ENCODE results near the gene FTCDNL1. TPM values are rescaled to one million over a fixed set of nuclear protein-coding genes. Genes with fewer than 3 reads are reported as not detected.

Gene FTCDNL1
- total RNA-seq, 2 experiments from 2014 or later: 1.5 to 1.9 TPM

DNA sequence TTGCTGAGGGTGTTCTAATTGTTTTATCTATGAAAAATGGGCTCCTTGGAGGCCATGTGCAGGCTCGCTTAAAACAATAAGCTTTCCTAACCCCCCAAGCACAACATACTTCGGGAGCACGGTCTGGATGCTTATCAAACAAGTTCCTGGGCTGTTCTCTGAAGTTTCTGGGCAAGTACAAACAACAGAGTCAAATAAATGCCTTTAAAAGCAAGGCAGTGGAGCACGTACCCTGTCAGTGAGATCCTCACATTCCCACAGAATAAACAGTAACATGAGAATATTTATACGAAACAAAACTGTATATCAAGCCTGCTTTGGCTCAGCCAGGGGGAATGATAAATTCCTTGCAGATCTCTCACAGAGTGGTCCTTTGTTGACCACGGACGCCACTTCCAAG, 44.8 kb downstream of the FTCDNL1 start:
- no peak for ATAC-seq
- no peak overlapping the region for H3K4me3 Mint-ChIP-seq
- no peaks in the 10 kb centered on the region for H3K27me3 Mint-ChIP-seq (ENCODE audit: low read depth)
- peaks cover 7% of the 10 kb centered on the region for H3K9me3 Mint-ChIP-seq (ENCODE audit: insufficient read depth)
- no peaks in the 10 kb centered on the region for H3K36me3 Mint-ChIP-seq (ENCODE audit: low read depth)
- H3K4me1 Mint-ChIP-seq (ENCODE audit: low read depth): no peaks in the 10 kb centered on the region
- ChIA-PET POLR2A (no interaction called here), CTCF (no interaction called here)
- H3K27ac Mint-ChIP-seq: no peak overlapping the region
- DNase-seq: no peak

DNA sequence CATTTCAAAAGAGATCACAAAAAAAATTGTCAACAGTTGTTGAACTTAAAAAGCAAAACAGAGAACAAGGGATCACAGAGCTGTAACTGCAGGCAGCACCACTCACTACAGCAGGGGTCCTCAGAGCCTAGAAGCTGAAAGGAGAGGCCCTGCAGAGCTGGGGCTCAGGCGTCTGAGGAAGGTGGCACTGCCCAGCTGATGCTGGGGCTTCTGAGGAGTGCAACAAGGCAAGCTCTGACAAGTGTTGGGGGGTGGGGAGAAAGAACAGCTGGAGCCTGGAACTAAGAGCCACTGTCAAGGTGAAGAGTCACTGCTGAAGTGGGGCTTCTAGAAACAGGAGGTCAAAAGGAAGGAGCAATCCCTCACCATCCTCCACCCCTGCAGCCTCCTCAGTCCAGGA, 46.2 kb downstream of the FTCDNL1 start:
- POLR2A ChIA-PET: no interaction called here
- H3K36me3 Mint-ChIP-seq (ENCODE audit: low read depth): no peaks in the 10 kb centered on the region
- H3K4me3 Mint-ChIP-seq: no peak overlapping the region
- H3K4me1 Mint-ChIP-seq (ENCODE audit: low read depth): no peaks in the 10 kb centered on the region
- no peak for DNase-seq
- CTCF ChIA-PET: no interaction called here
- H3K9me3 Mint-ChIP-seq (ENCODE audit: insufficient read depth): peaks cover 7% of the 10 kb centered on the region
- no peak for ATAC-seq
- no peaks in the 10 kb centered on the region for H3K27me3 Mint-ChIP-seq (ENCODE audit: low read depth)
- no peak overlapping the region for H3K27ac Mint-ChIP-seq

DNA sequence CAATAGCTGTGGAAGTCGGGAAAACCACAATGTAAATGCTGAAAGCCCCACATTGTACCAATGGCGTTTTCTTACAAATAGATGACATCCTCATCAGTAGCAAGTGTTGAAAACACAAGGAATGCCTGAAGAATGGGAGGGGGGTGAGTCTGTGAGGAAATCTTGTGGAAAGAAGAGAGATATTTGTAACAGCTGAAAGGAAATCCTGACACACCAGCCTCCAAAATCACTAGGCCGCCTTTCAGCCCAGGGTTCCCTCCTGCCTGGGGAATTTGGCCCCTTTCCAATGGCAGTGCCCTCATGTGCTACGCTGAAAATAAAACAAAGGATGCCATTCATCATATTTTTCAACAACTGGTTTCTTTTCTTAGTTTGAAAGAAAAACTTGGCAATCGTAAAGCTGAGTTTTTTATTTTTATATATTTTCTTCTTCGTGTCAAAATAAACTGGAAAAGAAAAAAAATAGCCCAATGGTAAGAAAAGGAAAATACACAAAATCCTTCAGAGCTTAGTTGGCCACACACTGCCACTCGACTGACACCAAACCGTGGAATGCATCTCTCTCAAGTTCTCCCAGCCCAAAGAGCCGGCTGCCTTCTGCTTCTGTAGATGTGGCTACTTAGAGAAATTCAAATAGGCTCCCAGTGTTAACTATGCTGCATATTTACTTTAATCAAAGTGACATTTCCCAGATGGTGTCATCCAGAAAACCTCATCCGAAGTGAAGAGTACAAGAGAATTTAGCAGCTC, 52.0 kb downstream of the FTCDNL1 start:
- H3K27me3 Mint-ChIP-seq (ENCODE audit: low read depth): peaks cover 1% of the 10 kb centered on the region
- ATAC-seq: no peak
- ChIA-PET POLR2A (no interaction called here), CTCF (no interaction called here)
- no peak overlapping the region for H3K4me3 Mint-ChIP-seq
- no peaks in the 10 kb centered on the region for H3K36me3 Mint-ChIP-seq (ENCODE audit: low read depth)
- no peak for DNase-seq
- H3K9me3 Mint-ChIP-seq (ENCODE audit: insufficient read depth): no peaks in the 10 kb centered on the region
- no peaks in the 10 kb centered on the region for H3K4me1 Mint-ChIP-seq (ENCODE audit: low read depth)
- H3K27ac Mint-ChIP-seq: no peak overlapping the region

DNA sequence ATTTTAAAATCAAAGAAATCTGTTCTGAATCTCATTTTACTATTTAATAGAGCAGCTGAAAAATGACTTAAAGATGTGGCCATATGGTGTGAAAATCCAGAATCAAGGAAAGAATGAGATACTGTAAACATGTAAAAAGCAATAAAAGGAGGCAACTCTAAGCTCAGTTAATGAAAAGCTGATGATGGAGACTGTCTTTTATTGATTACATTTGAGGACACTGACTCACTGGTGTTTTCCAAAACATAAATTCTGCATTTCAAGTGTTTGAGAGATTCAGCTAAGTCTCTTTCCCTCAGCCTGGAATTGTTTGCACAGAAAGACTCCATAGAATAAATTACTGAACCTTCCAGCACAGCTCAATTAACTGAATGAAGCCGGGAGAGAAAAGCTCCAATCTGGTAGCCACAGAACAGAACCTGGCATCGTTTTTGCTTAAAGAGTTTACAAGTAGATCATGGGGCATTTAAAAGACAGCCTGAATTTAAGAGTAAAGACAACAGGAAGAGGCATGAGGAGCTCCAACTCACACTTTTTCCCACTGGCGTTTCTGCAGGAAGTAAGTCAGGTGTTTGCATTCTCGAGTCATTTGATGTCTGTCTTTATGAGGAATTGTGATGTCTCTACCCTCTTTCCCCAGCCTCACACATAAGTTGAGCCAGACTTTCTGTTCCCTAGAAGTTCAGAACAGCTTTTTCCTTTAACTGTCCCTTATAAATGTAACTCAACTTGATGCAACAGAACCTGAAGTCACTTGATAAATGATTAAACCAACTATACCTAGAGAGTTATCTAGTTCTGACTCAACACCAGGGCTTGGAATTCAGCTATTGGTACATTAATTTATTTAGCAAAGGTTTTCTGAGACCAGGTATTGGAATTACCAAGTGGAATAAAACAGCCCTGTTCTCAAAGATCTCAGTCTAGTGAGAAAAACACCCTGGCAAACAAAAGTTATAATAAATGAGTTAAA, 53.3 kb downstream of the FTCDNL1 start:
- ATAC-seq: no peak
- Mint-ChIP-seq H3K4me3 (no peak overlapping the region), H3K36me3 (ENCODE audit: low read depth) (no peaks in the 10 kb centered on the region), H3K4me1 (ENCODE audit: low read depth) (no peaks in the 10 kb centered on the region), H3K9me3 (ENCODE audit: insufficient read depth) (no peaks in the 10 kb centered on the region), H3K27me3 (ENCODE audit: low read depth) (peaks cover 1% of the 10 kb centered on the region), H3K27ac (no peak overlapping the region)
- ChIA-PET CTCF (no interaction called here), POLR2A (interaction anchor here (1.4 kb wide), 1 partner anchor 14 kb away, joined by 3 read pairs; no protein-coding TSS in a partner anchor)
- DNase-seq: no peak

DNA sequence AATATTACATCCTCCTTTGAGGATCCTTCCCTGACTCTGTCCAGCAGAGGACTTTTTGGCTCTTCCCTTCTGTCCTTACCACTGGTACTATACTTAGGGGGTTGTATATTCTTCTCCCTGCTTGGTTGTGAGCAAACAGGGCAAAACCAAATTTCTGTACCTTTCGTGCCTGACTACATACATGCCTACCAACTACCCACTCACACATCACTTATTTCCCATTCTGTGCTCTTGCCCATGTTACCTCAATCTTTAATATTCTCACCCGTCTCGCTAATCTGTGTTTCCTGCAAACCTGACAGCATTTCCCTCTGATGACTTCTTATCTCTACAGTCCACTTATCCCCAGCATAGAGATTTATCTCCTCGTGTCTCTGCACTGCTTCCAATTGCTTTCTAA, 58.6 kb downstream of the FTCDNL1 start:
- ATAC-seq: no peak
- Mint-ChIP-seq H3K9me3 (ENCODE audit: insufficient read depth) (no peaks in the 10 kb centered on the region), H3K4me3 (no peak overlapping the region), H3K27ac (no peak overlapping the region), H3K36me3 (ENCODE audit: low read depth) (no peaks in the 10 kb centered on the region), H3K27me3 (ENCODE audit: low read depth) (peaks cover 6% of the 10 kb centered on the region), H3K4me1 (ENCODE audit: low read depth) (no peaks in the 10 kb centered on the region)
- no peak for DNase-seq
- POLR2A ChIA-PET: no interaction called here
- CTCF ChIA-PET: no interaction called here

DNA sequence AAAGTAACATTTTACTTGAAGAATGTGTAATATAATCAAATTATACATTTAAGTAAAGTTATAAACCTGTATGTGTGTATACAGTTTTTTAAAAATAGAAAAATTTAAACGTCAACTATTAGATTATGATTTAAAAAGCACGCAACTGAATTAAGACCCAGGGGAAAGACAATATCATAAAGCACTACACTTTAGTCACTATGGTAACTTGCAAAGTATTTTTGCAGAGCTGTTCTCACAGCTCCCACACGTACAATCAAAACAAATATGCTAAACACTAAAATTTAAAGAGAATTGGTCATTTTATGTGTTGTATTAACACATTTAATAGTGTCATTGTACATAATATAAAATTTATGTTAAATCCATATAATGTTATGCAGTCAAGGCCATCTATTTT, 59.7 kb downstream of the FTCDNL1 start:
- Mint-ChIP-seq H3K36me3 (ENCODE audit: low read depth) (no peaks in the 10 kb centered on the region), H3K4me3 (no peak overlapping the region), H3K4me1 (ENCODE audit: low read depth) (no peaks in the 10 kb centered on the region), H3K9me3 (ENCODE audit: insufficient read depth) (no peaks in the 10 kb centered on the region), H3K27ac (no peak overlapping the region), H3K27me3 (ENCODE audit: low read depth) (peaks cover 6% of the 10 kb centered on the region)
- DNase-seq: no peak
- CTCF ChIA-PET: no interaction called here
- no peak for ATAC-seq
- POLR2A ChIA-PET: no interaction called here

DNA sequence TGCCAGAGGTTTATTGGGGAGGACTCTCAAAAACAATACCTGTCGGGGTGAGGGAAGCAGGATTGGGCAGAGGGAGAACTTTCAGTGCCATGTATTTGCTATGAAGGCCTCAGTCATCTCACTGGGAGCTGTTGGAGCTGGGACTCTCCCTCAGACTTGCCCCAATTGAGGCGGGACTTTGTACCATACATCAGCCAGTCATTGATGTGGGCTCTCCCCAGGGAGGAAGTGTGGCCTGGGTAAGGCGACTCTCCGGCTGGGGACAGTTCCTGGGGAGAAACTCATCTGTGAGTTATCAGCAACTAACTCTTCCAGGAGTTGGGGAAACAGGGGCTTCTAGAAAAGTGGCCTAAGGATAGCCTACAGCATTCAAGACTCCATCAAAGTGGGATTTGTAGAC, 66.5 kb downstream of the FTCDNL1 start:
- Mint-ChIP-seq H3K4me3 (no peak overlapping the region), H3K9me3 (ENCODE audit: insufficient read depth) (no peaks in the 10 kb centered on the region), H3K4me1 (ENCODE audit: low read depth) (no peaks in the 10 kb centered on the region), H3K36me3 (ENCODE audit: low read depth) (no peaks in the 10 kb centered on the region), H3K27ac (no peak overlapping the region), H3K27me3 (ENCODE audit: low read depth) (no peaks in the 10 kb centered on the region)
- DNase-seq: no peak
- ChIA-PET POLR2A (no interaction called here), CTCF (no interaction called here)
- no peak for ATAC-seq

DNA sequence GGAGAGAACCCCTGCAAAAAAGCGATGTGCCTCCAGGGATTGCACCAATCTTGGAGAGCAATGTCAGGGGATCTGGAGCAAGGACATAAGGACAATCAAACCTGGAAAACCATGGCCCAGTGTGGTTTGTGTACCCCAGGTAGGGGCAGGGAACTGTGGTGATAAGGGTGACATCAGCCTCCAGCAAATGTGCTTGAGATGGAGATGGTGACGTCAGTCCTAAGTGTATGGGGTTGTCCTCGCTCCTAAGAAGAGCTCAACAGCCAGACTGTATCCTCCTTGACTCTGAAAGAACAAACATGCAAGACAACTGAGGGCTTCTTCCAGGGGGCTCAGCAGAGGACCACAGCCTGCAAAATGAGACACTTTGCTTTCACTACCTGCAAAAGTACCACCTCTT, 71.4 kb downstream of the FTCDNL1 start:
- DNase-seq: no peak
- Mint-ChIP-seq H3K27ac (no peak overlapping the region), H3K36me3 (ENCODE audit: low read depth) (no peaks in the 10 kb centered on the region), H3K27me3 (ENCODE audit: low read depth) (no peaks in the 10 kb centered on the region), H3K4me1 (ENCODE audit: low read depth) (no peaks in the 10 kb centered on the region), H3K9me3 (ENCODE audit: insufficient read depth) (no peaks in the 10 kb centered on the region), H3K4me3 (no peak overlapping the region)
- no peak for ATAC-seq
- ChIA-PET CTCF (interaction anchor here (1.1 kb wide), 1 partner anchor 40 kb away, joined by 3 read pairs; no protein-coding TSS in a partner anchor), POLR2A (no interaction called here)

DNA sequence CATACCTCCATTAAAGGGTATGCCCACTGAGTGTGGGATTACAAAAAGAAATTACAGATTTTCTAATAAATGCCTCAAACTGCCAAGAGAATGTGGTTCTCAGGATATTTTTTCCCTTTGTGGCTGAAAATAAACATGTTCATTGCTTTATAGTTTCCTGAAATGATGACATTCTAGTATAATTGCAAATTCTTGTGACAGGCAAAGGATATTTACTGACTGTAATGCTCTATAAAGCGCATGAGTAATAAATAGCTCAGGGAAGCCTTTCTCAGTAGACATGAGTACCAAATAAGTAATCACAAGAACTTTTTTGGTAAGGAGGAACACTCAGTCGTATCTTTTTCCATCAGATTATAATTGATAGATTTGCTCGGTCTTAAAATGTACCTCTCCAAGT, 72.3 kb downstream of the FTCDNL1 start:
- ATAC-seq (no peak), DNase-seq (no peak)
- ChIA-PET CTCF (no interaction called here), POLR2A (no interaction called here)
- Mint-ChIP-seq H3K9me3 (ENCODE audit: insufficient read depth) (no peaks in the 10 kb centered on the region), H3K27ac (no peak overlapping the region), H3K4me1 (ENCODE audit: low read depth) (no peaks in the 10 kb centered on the region), H3K36me3 (ENCODE audit: low read depth) (no peaks in the 10 kb centered on the region), H3K27me3 (ENCODE audit: low read depth) (no peaks in the 10 kb centered on the region), H3K4me3 (no peak overlapping the region)

DNA sequence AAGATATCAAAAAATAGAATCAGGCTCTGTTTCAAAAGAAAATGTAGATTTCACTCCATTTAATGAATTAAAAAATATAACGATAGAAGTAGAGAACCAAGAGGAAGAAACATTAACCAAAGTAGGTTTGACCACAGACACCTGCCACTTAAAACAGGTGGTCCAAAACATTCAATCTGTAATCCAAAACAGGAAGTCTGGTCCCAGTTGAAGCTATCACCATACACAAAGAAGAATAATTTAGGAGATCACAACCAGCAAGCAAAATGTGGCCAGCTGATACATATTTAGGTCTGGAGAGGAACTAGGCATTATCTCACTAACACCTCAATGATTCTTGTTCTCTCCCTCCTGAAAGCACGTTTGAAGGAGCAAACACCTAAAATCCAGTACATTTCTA, 73.1 kb downstream of the FTCDNL1 start:
- ChIA-PET POLR2A (no interaction called here), CTCF (interaction anchor here (1.2 kb wide), 1 partner anchor 38 kb away, joined by 3 read pairs; no protein-coding TSS in a partner anchor)
- H3K9me3 Mint-ChIP-seq (ENCODE audit: insufficient read depth): no peaks in the 10 kb centered on the region
- DNase-seq: no peak
- no peaks in the 10 kb centered on the region for H3K27me3 Mint-ChIP-seq (ENCODE audit: low read depth)
- no peak for ATAC-seq
- no peak overlapping the region for H3K27ac Mint-ChIP-seq
- H3K4me3 Mint-ChIP-seq: no peak overlapping the region
- H3K36me3 Mint-ChIP-seq (ENCODE audit: low read depth): no peaks in the 10 kb centered on the region
- no peaks in the 10 kb centered on the region for H3K4me1 Mint-ChIP-seq (ENCODE audit: low read depth)

DNA sequence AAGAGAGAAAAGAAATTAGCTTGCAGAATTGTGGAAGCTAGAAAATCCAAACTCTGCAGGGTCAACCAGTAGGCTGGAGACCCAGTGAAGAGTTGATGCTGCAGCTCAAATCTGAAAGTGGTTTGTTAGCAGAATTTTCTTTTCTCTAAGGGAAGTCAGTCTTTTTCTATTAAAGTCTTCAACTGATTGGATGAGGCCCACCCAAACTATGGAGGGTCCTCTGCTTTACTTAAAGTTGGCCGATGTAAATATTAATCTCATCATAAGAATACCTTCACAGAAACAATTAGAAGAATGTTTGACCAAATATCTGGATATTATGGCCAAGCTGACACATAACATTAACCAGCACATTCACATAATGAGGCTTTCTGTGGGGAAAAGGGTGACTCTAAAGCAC, 73.7 kb downstream of the FTCDNL1 start:
- CTCF ChIA-PET: interaction anchor here (1.2 kb wide), 1 partner anchor 37 kb away, joined by 3 read pairs; no protein-coding TSS in a partner anchor
- Mint-ChIP-seq H3K27me3 (ENCODE audit: low read depth) (no peaks in the 10 kb centered on the region), H3K4me3 (no peak overlapping the region), H3K9me3 (ENCODE audit: insufficient read depth) (no peaks in the 10 kb centered on the region), H3K27ac (no peak overlapping the region), H3K4me1 (ENCODE audit: low read depth) (no peaks in the 10 kb centered on the region), H3K36me3 (ENCODE audit: low read depth) (no peaks in the 10 kb centered on the region)
- no peak for DNase-seq
- POLR2A ChIA-PET: no interaction called here
- ATAC-seq: no peak

DNA sequence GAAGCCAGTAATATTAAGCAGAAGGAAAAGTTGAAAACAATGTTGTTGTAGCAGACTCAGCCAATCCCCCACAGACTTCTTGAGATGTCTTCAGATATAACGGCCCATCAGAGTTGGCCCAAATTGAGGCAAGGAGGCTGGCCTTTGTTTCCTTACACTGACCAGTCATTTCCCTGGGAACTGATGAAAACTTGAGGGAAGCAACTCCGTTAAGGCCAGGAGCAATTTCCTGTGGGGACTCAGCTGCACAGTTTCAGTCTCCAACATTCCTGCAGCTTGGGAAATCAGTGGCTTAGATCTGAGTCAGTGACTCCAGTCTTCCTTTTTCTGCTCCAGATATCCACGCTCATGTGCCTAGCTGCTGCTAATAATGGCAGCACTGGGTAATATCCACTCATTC, 75.7 kb downstream of the FTCDNL1 start:
- H3K27me3 Mint-ChIP-seq (ENCODE audit: low read depth): no peaks in the 10 kb centered on the region
- H3K36me3 Mint-ChIP-seq (ENCODE audit: low read depth): no peaks in the 10 kb centered on the region
- H3K4me1 Mint-ChIP-seq (ENCODE audit: low read depth): no peaks in the 10 kb centered on the region
- no peaks in the 10 kb centered on the region for H3K9me3 Mint-ChIP-seq (ENCODE audit: insufficient read depth)
- H3K4me3 Mint-ChIP-seq: no peak overlapping the region
- H3K27ac Mint-ChIP-seq: no peak overlapping the region
- ChIA-PET CTCF (no interaction called here), POLR2A (interaction anchor here (0.7 kb wide), 1 partner anchor 804 kb away, joined by 3 read pairs; no protein-coding TSS in a partner anchor)
- no peak for DNase-seq
- ATAC-seq: no peak
